Amniotic stem cell (primary cell): Measurements from ENCODE around the gene IMPDH1.

Experiments used
- DNase-seq: peaks from one replicate; lab custom pipeline; 2025; lab: John Stamatoyannopoulos, UW

IMPDH1 gene

GRCh38 chr7:128434413-128435326 lies 24.9 kb upstream of the IMPDH1 start:
- DNase-seq: no peak

- no peak for DNase-seq
Measured at GRCh38 chr7:128431754-128432153, 22.0 kb upstream of the IMPDH1 start.

- DNase-seq: no peak
Measured at GRCh38 chr7:128431221-128431620, 21.4 kb upstream of the IMPDH1 start.

- no peak for DNase-seq
Measured at GRCh38 chr7:128430207-128430606, 20.4 kb upstream of the IMPDH1 start.

GRCh38 chr7:128427289-128427891 lies 17.6 kb upstream of the IMPDH1 start:
- no peak for DNase-seq

GRCh38 chr7:128425850-128426249 lies 16.1 kb upstream of the IMPDH1 start:
- DNase-seq: no peak

- no peak for DNase-seq
Measured at GRCh38 chr7:128424686-128425275, 15.0 kb upstream of the IMPDH1 start.

- no peak for DNase-seq
Measured at GRCh38 chr7:128422842-128423241, 13.1 kb upstream of the IMPDH1 start.

- DNase-seq: no peak
Measured at GRCh38 chr7:128422037-128422436, 12.3 kb upstream of the IMPDH1 start.

GRCh38 chr7:128421384-128421783 lies 11.6 kb upstream of the IMPDH1 start:
- no peak for DNase-seq

GRCh38 chr7:128420773-128421172 lies 11.0 kb upstream of the IMPDH1 start:
- DNase-seq: no peak

- DNase-seq: no peak
Measured at GRCh38 chr7:128419257-128419656, 9.5 kb upstream of the IMPDH1 start.

GRCh38 chr7:128417071-128417470 lies 7.3 kb upstream of the IMPDH1 start:
- DNase-seq: no peak

GRCh38 chr7:128415217-128415785 lies 5.5 kb upstream of the IMPDH1 start:
- no peak for DNase-seq

GRCh38 chr7:128410451-128410753 lies 620 bp upstream of the IMPDH1 start:
- DNase-seq: no peak

- no peak for DNase-seq
Measured at GRCh38 chr7:128408709-128409595, 830 bp downstream of the IMPDH1 start.

- no peak for DNase-seq
Measured at GRCh38 chr7:128407751-128408708, 1.8 kb downstream of the IMPDH1 start.

GRCh38 chr7:128407233-128407589 lies 2.6 kb downstream of the IMPDH1 start:
- DNase-seq: no peak

GRCh38 chr7:128406314-128407232 lies 3.2 kb downstream of the IMPDH1 start:
- DNase-seq: no peak
